HepG2 (cell line): Measurements from ENCODE around the gene GSAP.

Experiments used
- CBX5 ChIP-seq: sonication (generic); formaldehyde crosslinking; IDR thresholded peaks from 2 replicates; pipeline ENCODE4 v1.4.0; 2020; ENCODE audit warnings: missing genetic modification reagents, borderline replicate concordance
- FOXK1 ChIP-seq: sonication (generic); formaldehyde crosslinking; IDR thresholded peaks from 2 replicates; pipeline ENCODE4 v1.4.0; 2020; ENCODE audit warnings: low read depth, missing genetic modification reagents, borderline replicate concordance
- YY1 ChIP-seq: IDR thresholded peaks from 2 replicates; pipeline ENCODE4 v1.6.1; 2011; ENCODE audit warnings: low read length, low read depth, moderate library complexity, mild to moderate bottlenecking; ENCODE audit not compliant: insufficient read depth, insufficient replicate concordance
- ZNF101 ChIP-seq: sonication (generic); formaldehyde crosslinking; IDR thresholded peaks from 2 replicates; pipeline ENCODE4 v1.4.0; 2020; ENCODE audit warnings: mild to moderate bottlenecking, low read depth, missing genetic modification reagents, borderline replicate concordance

GRCh38 chr7:77426521-77427051 is 10.4 kb upstream of the GSAP start:
- no peak for TF ChIP-seq FOXK1 (CRISPR knock-in tag)
- TF ChIP-seq CBX5 (CRISPR knock-in tag), result no peak
- no peak for TF ChIP-seq YY1
- no peak for TF ChIP-seq ZNF101
